H54 (cell line): ENCODE results near the gene ADCY2.
A peak's percentile ranks its signal among the peaks of the same experiment; 100 is the strongest.

Source experiments
- DNase-seq: peaks from one replicate; pipeline ENCODE4 v3.0.0; 2011; ENCODE audit warnings: low spot score, mixed read lengths; ENCODE audit not compliant: insufficient read length
- FAIRE-seq: peaks from 3 replicates; lab custom pipeline; 2011; peaks lifted over from hg19 to GRCh38; lab: Jason Lieb, UNC
- POLR2A ChIP-seq: IDR thresholded peaks from 2 replicates; pipeline ENCODE4 v1.6.1; 2011; ENCODE audit warnings: low read depth, mild to moderate bottlenecking, low read length

Gene ADCY2

GRCh38 chr5:7852542-7852941 lies 456.6 kb downstream of the ADCY2 start:
- TF ChIP-seq POLR2A = no peak
- DNase-seq = no peak
- no peak for FAIRE-seq

- FAIRE-seq (no peak), DNase-seq (no peak)
- no peak for TF ChIP-seq POLR2A
These were observed 457.1 kb downstream of the ADCY2 start for GRCh38 chr5:7852988-7853387.

DNA sequence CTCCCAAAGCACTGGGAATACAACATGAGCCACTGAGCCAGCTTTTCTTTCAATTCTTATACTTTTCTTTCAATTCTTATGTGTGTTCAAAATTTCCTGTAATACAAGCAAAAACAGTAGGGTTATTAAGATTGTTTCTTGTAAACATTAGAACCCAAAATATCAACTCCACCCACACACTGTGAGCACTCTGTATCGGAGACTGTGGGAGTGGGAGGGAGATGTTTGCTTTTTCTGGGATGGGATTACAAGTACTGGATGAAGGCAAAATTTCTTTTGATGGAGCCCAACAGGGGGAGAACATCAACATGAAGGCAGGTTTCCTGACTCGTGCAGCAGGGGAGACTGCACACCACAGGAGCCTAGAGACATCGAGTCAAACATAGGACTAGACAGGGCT lies 459.7 kb downstream of the ADCY2 start:
- DNase-seq (no peak), FAIRE-seq (no peak)
- no peak for TF ChIP-seq POLR2A

GRCh38 chr5:7856855-7857254 lies 460.9 kb downstream of the ADCY2 start:
- DNase-seq = peak; percentile 33
- TF ChIP-seq POLR2A = no peak
- FAIRE-seq = peak; percentile 53

DNA sequence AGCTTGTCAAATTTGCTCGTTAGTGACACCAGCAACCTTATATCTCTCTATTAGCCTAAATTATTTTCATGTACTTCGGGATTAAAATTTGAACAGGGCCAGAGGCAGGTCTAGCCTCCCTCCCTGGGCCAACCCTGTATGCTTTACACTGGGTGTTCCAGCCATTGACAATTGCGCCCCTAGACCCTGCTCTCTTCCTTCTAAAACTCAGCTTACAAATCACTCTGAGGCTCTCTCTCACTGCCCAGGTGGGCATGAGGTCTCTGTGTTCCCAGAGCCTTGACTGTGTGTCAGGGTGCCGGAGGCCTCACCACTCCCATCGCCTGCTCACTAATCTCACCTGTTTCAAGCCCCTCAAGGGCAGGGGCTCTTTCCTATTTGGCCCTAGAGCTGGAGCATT lies 461.4 kb downstream of the ADCY2 start:
- FAIRE-seq (no peak), DNase-seq (no peak)
- TF ChIP-seq POLR2A = no peak

- FAIRE-seq = peak; percentile 75
- DNase-seq = no peak
- TF ChIP-seq POLR2A = no peak
These were observed 462.1 kb downstream of the ADCY2 start for GRCh38 chr5:7857926-7858632.

DNA sequence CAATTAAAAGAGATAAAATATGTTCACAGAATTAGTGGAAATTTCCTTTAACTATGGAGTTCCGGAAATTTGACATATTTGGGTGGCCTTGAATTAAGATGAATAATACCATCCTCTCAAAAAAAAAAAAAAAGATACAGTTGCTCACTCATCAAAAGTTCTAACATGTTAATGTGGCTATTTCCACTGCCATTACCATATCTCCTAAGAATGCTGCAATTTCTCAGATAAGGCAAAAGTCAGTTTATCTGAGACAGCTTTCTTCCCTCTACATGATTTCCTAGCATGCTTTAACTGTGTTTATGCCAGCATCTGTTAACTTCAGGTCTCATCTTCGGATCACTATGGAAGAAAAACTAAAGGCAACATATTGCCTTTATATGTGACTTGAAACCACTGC lies 470.3 kb downstream of the ADCY2 start:
- TF ChIP-seq POLR2A = no peak
- FAIRE-seq = no peak
- no peak for DNase-seq

DNA sequence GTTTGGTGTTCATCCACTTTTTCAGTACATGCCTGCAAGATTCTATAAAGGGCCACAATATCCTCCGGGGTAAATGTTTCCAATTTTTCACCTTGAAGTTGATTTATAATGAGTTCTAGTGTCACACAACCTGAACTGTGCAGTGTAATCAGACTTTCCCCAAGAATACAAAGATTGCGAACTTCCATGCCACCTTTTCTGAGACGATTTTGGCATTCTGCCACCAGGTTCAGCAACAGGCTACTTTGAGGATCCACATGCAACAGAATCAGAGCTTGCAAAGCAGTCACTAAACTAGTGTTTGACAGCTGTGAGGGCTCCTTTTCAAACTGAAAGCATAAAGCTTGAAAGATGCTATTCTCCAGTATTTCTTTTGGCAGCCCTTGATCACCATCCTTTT lies 471.3 kb downstream of the ADCY2 start:
- DNase-seq = no peak
- TF ChIP-seq POLR2A = no peak
- no peak for FAIRE-seq

DNA sequence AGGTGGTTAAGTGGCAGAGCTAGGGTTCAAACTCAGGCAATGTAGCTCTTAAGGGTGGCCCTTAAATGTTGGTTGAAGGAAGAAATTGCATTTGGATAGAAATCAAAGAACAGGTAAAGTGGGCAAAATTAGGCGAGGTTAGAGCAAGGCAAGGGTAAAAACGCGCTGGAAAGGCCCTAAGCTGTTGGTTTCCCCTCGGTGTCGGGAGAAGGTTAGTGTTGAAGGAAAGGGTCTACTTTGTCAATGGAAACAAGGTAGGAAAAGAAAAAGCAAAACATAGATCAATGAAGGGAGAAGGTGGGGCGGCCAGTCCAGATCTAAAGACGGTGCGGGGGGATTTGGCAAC lies 472.5 kb downstream of the ADCY2 start:
- DNase-seq (no peak), FAIRE-seq (no peak)
- TF ChIP-seq POLR2A = no peak

GRCh38 chr5:7868773-7869473 lies 473.0 kb downstream of the ADCY2 start, which contains the start of the genes FASTKD3 and MTRR:
Gene FASTKD3 (minus strand): TSS chr5:7869031. CDS start chr5:7868083, 948 bp downstream.
Gene MTRR (plus strand): TSS chr5:7869148. CDS start chr5:7870795, 1,647 bp downstream.
- TF ChIP-seq POLR2A = peak; percentile 93

DNA sequence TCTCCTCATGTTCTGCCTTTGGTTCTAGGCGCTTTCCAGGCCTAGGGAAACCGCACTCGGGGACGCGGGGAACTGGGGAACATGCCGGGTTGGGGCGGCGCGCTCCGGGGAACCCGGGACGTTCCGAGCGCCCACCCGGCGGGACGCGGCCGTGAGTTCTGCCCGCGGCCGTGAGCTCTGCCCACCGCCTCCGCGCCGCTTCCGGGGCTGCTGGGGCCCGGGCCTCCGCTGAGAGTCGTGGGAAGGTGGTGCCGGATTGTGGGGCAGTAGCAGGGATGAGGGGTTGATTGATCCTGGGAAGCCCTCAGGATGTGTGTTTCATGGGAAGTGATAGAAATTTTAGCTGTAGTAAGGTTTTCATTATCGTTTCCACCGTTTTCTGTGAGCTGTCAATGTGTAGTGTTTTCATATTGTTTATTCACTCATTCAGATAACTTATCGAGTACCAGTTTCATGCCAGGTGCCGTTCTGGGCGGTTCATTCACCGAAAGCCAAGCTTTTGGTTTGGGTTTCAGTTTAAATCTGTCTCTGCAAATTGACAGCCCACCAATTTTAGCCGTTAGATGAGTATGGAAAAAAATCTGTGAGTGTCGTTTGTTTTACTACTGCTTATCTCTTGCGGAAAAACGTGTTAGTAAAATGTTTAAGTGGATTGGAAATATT lies 473.7 kb downstream of the ADCY2 start:
- FAIRE-seq (no peak), DNase-seq (no peak)
- TF ChIP-seq POLR2A = no peak

More at GRCh38 chr5:7868773-7869473, 473.0 kb downstream of the ADCY2 start, which contains the start of the genes FASTKD3 and MTRR:
- FAIRE-seq = peak; percentile 93
- peak; percentile 96 for DNase-seq

GRCh38 chr5:7871653-7872052 lies 475.7 kb downstream of the ADCY2 start:
- no peak for TF ChIP-seq POLR2A
- FAIRE-seq = no peak

DNA sequence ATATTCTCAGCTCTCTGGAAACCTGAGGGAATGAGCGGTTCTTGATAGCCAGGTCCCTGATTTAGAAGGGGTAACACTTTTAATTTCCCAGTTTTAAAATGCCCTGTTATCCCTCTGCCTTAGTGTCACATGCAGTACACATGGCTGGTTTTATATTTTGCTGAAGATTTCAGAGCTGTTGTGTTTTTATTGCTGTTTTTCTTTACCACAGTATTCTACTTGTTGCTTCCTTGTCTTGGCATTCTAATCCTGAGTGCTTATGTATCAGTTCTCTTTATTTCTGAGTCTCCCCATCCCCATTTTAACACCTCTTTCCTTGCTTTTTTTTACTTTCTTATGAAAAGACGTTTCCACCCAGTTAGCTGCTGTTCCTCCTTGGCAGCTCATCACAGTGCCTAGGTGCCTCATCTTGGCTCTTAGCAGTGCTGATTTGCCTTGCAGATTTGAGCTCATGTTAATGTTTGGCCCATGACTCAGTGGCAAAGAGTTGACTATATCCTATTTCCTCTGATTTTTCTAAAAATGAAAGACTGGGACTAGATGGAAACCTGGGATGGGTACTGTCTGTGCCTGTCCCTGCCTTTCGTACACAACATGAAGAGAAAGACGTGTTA lies 476.7 kb downstream of the ADCY2 start:
- DNase-seq = no peak
- TF ChIP-seq POLR2A = no peak
- FAIRE-seq = no peak

More at GRCh38 chr5:7871653-7872052, 475.7 kb downstream of the ADCY2 start:
- DNase-seq = no peak

DNA sequence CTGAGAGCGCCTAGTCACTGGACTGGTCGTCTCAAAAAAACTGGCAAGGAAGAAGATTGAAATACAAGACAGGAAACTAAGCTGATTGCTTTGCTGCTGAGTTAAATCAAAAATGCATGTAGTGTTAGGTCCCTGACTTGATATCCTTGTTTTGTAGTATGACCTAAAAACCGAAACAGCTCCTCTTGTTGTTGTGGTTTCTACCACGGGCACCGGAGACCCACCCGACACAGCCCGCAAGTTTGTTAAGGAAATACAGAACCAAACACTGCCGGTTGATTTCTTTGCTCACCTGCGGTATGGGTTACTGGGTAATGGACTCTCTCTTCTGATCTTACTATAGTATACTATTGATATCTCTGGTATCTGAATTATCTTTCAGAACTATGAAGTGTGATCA lies 477.3 kb downstream of the ADCY2 start:
- DNase-seq (no peak), FAIRE-seq (no peak)
- no peak for TF ChIP-seq POLR2A
